NB4 (cell line): Measurements from ENCODE around the gene ECEL1.

Experiments used
- CTCF ChIP-seq: IDR thresholded peaks from one replicate; pipeline ENCODE4 v1.5.1; 2012; ENCODE audit warnings: low read depth, low read length
- MAX ChIP-seq: IDR thresholded peaks from 2 replicates; pipeline ENCODE4 v1.6.1; 2011; ENCODE audit warnings: low read depth, low read length
- POLR2A ChIP-seq: IDR thresholded peaks from 2 replicates; pipeline ENCODE4 v1.6.1; 2011; ENCODE audit warnings: mild to moderate bottlenecking; ENCODE audit not compliant: insufficient read length; ENCODE audit errors: extremely low read depth

- TF ChIP-seq CTCF (no peak), POLR2A (no peak), MAX (no peak)
Measured at GRCh38 chr2:232501331-232501771, 13.7 kb upstream of the ECEL1 start.
